ENCODE results near the gene ZNF580.

The ZNF580 gene, protein sequence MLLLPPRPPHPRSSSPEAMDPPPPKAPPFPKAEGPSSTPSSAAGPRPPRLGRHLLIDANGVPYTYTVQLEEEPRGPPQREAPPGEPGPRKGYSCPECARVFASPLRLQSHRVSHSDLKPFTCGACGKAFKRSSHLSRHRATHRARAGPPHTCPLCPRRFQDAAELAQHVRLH

DNA sequence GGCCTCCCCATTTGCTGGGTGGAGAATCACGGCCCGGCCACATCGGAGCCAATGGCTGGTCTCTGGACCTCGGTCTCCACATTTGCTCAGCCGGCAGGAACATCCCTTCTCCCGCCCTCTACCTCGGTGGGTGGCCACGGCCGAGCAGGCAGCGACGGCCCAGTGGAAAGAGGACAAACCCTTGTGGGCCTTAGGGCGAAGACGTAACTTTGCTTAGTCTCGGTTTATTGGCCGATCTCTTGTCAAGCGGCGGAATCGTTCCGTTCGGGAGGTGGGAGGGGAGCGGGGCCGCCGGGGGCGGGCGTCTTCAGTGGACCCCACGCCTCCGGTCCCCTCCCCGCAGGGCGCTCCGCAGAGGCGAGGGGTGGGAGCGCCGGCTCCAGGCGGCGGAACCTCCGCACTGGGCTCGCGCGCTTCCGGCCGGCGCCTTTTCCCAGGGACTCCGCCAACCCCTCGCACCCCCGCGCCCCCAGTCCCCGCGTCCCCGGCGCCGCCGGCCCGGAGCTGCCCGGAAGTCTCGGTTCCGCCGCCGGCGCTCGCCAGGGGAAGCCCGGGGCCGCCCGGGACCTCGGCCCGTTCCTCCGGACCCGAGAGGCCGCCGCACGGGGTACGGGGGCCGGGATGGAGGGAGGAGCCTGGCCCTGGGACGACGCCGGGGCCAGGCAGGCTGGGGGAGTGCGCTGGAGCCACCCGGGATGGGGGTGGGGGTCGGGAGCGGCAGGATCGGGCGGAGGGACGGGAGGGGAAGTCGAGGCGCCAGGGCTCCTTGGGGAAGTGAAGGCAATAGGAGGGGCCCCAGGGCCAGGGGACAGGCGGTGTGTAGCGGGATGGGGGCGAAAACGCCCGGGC is at the start of gene ZNF580:
Gene ZNF580 (plus strand): TSS at position 426 of the 849 bp plus-strand sequence. CDS start 1,507 bp downstream, outside the sequence.
- peak in 1 of 2 experiments; percentile 67 for DNase-seq (ENCODE audit: low read depth in 2 of 2)

DNA sequence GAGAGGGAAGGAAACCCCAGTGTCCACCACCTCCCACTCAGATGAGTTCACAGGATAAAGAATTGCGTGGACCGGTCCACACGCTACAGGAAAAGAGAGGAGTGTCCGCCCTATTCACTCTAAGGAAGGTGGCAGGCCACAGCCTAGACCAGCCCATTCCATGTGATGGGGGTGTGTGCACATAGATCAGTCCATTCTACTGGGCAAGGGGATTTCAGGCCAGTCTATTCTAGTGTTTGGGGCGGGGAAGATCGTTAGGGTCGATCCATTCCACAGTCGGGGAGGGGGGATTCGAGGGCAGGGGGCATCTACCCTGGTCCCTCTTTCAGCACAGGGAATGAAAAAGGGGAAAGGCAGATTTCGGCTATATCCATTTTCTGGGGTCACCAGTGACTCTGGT is 49.2 kb upstream of the ZNF580 start:
- DNase-seq (ENCODE audit: low read depth in 2 of 2): no peak

DNA sequence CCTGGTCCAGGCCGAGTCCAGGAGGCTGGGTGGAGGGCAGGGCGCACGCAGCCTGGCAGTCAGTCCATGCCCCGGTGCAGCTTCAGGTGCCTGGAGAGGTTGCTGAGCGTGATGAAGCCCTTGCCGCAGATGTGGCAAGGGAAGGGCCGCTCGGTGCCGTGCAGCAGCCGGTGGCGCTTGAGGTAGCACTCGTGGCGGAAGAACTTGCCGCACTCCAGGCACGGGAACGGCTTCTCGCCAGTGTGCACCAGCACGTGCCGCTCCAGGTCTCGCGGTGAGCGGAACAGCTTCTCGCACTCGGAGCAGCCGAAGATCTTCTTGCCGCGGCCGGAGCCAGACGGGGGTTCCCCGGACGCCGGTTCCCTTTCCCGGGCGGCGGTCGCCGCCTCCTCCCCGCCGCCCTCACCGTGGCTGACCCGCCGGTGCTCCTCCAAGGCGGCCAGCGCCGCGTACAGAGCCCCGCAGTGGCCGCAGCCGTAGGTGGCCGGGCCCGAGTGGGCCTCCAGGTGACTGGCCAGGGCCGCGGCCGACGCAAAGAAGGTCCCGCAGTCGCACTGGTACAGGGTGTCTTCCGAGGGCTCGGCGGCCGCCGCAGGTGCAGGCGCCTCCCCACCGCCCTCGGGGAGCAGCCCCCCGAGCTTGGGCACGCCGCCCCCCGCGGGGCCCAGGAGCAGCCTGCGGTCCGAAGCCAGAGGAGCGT is 48.3 kb upstream of the ZNF580 start:
- no peak for DNase-seq (ENCODE audit: low read depth in 2 of 2)

DNA sequence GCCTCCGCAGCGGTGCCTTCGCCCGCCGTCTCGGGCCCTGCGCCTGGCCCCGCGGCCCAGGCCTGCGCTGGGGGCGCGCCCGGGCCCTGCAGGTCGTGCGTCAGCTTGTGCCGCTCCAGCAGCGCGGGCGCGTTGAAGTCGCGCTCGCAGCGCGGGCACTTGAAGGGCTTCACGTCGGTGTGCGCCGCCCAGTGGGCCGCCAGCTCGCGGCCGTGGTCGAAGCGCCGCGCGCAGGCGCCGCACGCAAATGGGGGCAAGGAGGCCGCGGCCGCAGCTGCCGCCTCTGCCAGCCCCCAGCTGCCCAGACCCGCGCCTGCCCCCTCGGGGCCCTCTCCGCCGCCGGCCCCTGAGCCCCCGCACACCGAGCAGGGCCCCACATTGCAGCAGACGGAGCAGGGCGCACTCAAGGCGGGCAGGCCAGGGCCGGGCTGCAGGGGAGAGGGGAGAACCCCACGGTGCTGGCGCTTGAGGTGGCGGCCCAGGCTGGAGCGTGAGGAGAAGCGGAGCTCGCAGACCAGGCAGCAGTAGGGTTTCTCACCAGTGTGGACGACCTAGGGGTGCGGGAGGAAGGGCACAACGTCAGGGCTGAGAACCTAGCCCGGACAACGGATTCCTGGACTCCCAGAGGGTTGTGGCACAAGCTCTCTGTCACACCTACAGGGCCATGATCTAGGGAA is 47.6 kb upstream of the ZNF580 start:
- no peak for DNase-seq (ENCODE audit: low read depth in 2 of 2)

DNA sequence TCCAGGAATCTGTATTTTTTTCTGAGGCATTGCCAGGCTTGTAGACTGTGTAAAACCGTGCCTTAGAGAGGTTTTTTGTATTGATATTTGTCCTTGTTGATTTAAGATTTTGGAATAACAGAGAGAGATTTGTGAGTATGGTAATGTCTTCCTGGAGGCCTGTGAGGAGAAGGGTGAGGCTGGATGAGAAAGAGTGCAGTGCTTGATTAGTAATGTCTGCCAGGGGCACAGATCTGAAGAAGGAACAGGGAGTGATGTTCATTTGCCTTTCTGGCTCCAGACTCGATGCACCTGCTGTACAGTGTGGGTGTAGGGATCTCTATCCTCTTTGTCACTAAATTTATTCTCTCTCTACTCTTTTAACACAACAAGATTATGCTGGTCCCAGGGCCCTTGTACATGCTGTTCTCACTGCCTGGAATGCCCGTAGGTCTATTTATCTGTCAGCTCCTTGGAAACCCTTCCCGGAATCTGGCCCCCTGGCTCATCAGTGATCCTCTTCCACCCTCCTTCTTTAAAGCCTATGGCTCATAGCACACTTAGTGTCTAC is 45.7 kb upstream of the ZNF580 start:
- no peak for DNase-seq (ENCODE audit: low read depth in 2 of 2)

DNA sequence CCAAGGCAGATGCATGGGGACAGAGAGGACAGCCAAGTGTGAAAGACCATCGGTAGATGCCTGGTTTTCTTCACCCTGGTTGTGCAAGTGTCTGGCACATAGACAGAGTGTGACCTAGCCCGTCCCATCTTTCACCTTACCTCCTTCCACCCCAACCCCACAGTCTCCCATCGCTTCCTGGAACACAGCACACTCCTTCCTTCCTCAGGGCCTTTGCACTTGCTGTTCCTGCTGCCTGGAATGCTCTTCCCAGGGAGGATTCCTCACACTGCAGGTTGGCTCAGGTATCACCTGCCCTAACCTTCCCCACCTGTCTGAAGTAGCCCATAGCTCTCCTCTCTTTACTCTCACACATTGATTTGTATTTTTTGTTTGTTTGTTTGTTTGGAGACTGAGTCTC is 44.5 kb upstream of the ZNF580 start:
- no peak for DNase-seq (ENCODE audit: low read depth in 2 of 2)

DNA sequence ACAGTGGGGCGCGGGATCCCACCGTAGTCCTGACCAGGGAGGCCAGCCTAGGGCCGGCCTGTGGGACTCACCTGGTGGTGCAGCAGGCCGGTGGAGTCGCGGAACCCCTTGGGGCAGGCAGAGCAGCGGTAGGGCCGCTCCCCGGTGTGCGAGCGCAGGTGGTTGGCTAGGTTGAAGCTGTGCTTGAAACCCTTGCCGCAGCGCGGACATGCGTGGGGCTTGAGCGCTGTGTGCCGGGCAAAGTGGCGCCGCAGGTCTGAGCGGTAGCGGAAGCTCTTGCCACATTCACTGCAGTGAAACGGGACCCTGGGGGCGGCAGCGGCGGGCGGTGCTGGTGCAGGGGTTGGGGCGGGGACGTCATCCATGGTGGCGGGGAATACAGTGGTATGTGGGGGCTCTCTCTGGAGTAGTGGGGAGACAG is 43.3 kb upstream of the ZNF580 start:
- DNase-seq (ENCODE audit: low read depth in 2 of 2): no peak

DNA sequence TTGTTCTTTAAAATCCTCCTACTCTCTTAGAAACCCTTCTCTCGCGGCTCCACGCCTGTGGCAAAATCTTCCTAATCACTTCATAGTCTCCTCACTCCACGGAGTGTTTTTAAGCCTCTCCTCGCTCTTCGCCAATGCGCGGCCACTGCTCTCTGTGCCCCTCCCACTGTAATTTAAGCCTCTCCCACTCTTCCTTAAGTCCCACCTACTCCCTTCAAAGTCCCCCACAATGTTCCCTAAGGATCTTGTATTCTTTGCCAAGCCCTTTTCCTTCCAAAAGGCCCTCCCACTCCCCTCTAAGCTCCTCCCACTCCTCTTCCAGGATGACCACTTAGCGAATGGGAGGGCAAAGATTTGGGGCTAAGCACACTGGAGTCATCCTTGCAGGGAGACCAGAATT is 42.8 kb upstream of the ZNF580 start:
- DNase-seq (ENCODE audit: low read depth in 2 of 2): no peak

DNA sequence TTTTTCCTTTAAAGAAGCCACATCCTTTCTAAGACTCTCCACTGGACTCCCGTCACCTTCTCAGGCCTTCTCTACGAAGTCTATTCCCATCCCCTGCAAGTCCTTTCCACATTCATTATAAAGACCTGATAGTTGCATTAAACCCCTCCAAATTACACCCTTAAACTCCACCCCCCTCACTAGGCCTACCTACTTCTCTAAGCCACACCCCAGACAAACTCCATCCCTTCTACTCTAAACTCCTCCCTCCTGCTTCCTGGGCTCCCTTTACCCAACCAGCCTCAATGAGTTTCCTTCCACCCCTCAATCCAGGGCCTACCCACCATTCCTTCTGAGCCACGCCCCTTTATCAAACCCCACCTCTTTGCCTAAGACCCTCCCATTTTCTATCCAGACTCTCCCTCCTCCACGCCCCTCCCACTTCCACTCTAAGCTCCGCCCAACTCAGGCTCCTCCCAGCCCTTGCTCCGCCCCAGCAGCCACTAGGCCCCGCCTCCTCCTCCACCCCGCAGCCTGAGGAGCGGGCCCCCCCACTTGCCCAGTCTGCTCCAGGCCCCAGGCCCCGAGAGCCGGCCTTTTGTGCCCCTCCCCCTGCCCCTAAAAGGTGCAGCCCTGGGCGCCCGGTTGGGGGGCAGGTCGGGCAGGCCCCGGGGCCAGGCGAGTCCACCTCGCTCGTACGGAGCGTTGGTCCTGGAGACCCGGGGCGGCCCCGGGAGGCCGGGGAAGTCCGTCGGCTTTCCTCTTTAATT is 41.9 kb upstream of the ZNF580 start:
- DNase-seq (ENCODE audit: low read depth in 2 of 2): peak; percentile 89 to 92

DNA sequence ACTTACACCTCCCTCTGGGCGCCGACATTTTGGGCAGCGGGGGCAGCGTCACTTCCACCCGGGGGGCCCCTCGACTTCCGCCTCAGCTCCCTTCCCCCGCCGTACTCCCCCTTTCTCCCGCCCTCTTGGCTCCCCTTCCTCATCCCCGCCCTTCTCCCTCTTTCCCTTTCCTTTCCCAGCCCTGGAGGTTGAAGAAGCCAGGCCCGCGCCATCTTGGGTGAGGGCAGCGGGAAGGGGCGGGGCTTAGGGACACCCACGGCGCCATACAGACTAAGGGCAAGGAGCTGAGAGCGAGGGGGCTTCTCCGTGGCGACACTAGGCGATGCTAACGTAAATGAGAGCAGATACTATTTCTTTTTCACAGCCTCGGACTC is 41.3 kb upstream of the ZNF580 start, which contains the start of gene FIZ1:
Gene FIZ1 (minus strand): TSS at position 50 of the 374 bp plus-strand sequence. CDS start 1,652 bp downstream, outside the sequence.
- peak; percentile 98 for DNase-seq (ENCODE audit: low read depth in 2 of 2)

DNA sequence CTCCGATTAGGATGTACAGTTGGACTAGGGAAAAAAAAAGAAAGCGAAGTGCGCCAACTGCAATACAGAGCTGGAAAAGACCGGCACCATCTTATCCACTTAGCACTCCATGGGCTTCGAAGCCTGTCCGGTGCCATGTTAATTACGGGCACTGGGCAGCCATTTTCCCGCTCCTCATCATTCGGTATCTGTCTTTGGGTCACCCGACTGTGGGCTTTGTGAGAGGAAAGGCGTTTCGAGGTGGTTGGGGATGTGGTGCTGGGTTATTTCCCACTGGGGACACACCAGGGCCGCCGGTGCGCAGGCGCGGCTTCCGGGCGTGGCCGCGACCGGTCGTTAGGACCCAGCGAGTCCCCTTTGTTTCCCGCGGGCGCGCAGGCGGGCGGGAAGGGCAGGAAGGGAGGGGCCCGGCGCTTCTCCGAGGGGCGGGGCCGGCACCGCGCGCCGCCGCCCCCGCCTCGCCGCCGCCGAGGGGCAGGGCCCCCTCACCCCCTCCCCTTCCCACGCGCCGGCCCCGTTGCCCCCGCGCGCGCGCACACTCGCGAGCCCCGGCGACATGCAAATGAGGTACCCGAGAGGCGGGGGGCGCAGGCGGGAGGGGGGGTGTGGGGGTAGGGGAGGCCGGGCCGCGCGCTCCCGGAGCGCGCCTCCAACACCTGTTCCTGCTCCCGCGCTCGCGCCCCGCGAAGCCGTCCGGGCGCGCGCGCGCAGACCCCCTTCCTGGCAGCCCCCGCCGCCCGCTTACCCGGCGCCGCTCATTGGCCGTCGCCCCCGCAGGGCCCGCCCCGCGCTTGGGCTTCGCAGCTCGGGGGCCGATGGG is 40.8 kb upstream of the ZNF580 start, which contains the start of gene ZNF524:
Gene ZNF524 (plus strand): TSS at position 447 of the 820 bp plus-strand sequence. CDS start 1,825 bp downstream, outside the sequence.
- DNase-seq (ENCODE audit: low read depth in 2 of 2): peak; percentile 65 to 73

DNA sequence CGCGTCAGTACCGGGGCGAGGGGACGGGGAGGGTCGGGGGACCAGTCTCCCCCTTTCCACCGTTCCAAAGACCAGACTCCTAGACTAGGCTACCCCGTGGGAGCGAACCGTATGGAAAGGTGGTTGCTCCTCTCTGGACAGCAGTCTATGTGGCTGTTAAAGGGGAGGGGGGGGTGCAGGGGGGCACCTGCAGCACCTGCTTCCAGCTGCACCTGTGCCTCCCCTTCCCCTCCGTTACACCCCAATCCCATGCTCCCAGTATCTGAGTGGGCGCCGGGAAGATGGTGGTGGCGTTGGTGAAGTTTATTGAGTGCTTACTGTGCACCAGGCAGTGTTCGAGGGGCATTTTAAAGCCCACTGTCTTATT is 40.2 kb upstream of the ZNF580 start:
- no peak for DNase-seq (ENCODE audit: low read depth in 2 of 2)

DNA sequence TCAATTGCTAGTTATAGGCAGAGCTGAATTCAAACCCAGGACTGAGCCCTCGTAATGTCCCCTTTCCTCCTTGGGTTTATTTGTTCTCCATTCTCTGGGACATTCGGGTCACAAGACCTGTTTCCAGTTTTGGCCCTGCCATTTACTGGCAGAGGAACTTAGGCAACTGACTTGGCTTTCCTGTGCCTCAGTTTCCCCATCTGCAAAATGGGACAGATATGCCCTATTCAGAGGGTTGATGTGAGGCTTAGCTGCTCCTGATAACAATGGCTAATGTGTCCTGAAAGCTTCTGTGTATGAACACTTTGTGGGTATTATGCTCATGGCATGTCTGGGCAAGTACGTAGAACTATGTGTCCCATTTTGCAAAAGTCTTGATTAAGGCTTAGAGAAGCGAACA is 39.7 kb upstream of the ZNF580 start:
- no peak for DNase-seq (ENCODE audit: low read depth in 2 of 2)

DNA sequence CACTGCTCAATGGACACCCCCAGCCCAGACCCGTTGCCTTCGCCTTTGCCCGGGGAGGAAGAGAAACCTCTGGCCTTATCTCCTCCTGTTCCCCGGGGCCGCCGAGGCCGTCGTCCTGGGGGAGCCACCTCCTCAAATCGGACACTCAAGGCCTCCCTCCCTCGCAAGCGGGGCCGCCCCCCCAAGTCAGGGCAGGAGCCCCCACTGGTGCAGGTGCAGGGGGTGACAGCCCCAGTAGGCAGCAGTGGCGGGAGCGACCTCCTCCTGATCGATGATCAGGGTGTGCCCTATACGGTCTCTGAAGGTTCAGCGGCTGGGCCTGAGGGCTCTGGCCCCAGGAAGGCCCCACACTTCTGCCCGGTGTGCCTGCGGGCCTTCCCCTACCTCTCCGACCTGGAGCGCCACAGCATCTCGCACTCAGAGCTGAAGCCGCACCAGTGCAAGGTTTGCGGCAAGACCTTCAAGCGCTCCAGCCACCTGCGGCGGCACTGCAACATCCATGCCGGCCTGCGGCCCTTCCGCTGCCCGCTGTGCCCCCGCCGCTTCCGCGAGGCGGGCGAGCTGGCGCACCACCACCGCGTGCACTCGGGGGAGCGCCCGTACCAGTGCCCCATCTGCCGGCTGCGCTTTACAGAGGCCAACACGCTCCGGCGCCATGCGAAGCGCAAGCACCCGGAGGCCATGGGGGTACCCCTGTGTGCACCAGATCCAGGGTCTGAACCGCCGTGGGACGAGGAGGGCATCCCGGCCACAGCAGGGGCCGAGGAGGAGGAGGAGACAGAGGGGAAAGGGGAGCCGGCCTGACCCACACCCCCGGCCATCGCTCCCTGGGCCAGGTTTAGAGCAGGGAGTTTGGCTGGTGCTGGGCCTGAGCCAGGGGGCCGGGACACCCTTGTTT is 38.4 kb upstream of the ZNF580 start:
- DNase-seq (ENCODE audit: low read depth in 2 of 2): no peak

DNA sequence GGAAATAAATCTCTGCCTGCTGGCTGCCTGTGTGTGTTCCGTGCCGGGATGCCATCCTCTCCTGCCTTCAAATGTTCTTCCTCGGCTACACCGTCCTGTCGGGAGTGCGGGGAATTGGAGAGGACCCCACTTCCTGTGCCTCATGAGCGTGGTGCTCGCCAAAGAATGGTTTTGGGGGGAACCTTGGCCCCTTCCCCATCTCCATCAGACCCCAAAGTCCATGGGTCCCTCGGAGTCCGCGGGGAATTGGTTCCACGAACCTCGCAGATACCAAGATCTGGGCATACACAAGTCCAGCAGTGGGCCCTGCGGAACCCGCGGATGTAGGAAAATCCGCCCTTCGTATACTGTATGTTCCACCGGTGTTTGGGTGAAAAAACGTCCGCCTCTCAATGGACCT is 37.7 kb upstream of the ZNF580 start:
- DNase-seq (ENCODE audit: low read depth in 2 of 2): no peak

DNA sequence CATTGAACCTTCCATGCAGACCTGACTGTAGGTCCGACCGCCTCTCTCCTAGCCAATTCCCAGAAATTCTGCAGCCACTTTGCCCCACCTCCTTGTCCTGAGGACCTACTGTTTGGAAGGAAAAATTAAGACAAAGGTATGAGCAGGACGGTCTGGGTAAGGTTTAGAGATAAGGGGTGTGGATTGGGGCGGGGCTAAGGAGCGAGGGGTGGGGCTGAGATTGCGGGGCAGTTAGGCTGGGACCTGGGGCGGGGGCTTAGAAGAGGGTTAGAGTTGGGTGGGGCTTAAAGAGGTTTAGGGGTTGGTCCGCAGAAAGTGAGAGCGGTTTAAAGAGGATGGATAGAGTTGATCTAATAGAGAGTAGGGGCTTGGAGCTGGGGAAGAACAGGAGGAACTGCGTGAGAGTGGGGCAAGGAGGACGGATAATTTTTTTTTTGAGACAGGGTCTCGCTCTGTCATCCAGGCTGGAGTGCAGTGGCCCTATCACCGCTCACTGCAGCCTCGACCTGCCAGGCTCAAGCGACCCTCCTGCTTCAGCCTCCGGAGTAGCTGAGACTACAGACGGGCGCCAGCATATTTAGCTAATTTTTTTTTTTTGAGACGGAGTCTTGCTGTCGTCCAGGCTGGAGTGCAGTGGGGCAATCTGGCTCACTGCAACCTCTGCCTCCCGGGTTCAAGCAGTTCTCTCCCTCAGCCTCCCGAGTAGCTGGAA is 37.1 kb upstream of the ZNF580 start:
- DNase-seq (ENCODE audit: low read depth in 2 of 2): no peak

DNA sequence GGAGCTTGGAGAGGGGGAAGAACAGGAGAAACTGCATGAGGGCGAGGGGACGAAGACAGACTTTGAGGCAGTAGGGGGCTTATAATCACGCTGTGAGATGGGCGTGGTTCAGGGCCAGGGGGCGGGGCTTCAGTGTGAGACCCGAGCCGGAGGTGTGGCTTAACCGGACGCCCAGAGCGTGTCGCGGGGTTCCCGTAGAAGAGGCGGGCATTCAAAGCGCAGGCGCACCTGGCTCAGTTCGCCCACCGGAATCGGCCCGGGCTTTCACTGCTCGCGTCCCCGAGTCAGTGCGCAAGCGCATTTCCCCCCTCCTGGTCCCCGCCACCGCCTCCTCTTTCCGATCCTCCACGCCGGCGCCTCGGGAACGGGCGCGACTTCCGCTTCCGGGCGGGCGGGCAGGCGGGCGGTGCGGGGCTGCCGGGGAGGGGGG is 35.6 kb upstream of the ZNF580 start:
- DNase-seq (ENCODE audit: low read depth in 2 of 2): peak; percentile 95 to 96

All from fibroblast of skin of left biceps (primary cell).